Mesendoderm (in vitro differentiated cells): ENCODE measurements around the gene ASTN2.

Experiments
- DNase-seq: peaks from one replicate; pipeline ENCODE4 v3.0.0; 2013
- H2AK5ac ChIP-seq: 2 replicates; pipeline ENCODE4 v1.6.1; 2013; ENCODE audit warnings: low read length, inconsistent platforms
- H2BK120ac ChIP-seq: 2 replicates; pipeline ENCODE4 v1.6.1; 2013; ENCODE audit warnings: low read depth, mild to moderate bottlenecking, low read length, moderate library complexity, mixed read lengths
- H2BK15ac ChIP-seq: replicated peaks from 2 replicates; pipeline ENCODE4 v1.6.1; 2013; ENCODE audit warnings: low read depth, mild to moderate bottlenecking, moderate library complexity
- H2BK5ac ChIP-seq: 2 replicates; pipeline ENCODE4 v1.6.1; 2013; ENCODE audit warnings: low read length, inconsistent platforms
- H3K18ac ChIP-seq: 2 replicates; pipeline ENCODE4 v1.6.1; 2013; ENCODE audit warnings: mild to moderate bottlenecking, low read length, mixed read lengths
- H3K23ac ChIP-seq: one replicate; pipeline ENCODE4 v1.6.1; 2013; ENCODE audit warnings: low read length
- H3K27ac ChIP-seq: 2 replicates; pipeline ENCODE4 v1.5.1; 2013; ENCODE audit warnings: low read depth, mild to moderate bottlenecking, inconsistent platforms, low read length, moderate library complexity
- H3K27me3 ChIP-seq: 2 replicates; pipeline ENCODE4 v1.6.1; 2013; ENCODE audit warnings: low read length, control low read depth, mild to moderate bottlenecking, inconsistent platforms; ENCODE audit not compliant: insufficient read depth, poor library complexity
- H3K36me3 ChIP-seq: 2 replicates; pipeline ENCODE4 v1.6.1; 2013; ENCODE audit warnings: low read length, inconsistent platforms; ENCODE audit not compliant: control insufficient read depth, insufficient read depth
- H3K4ac ChIP-seq: one replicate; pipeline ENCODE4 v1.6.1; 2013; ENCODE audit warnings: low read depth, mild to moderate bottlenecking, low read length, moderate library complexity
- H3K4me1 ChIP-seq: 2 replicates; pipeline ENCODE4 v1.6.1; 2013; ENCODE audit warnings: low read depth, low read length, inconsistent platforms; ENCODE audit not compliant: control insufficient read depth
- H3K4me2 ChIP-seq: 2 replicates; pipeline ENCODE4 v1.6.1; 2013; ENCODE audit warnings: low read length
- H3K4me3 ChIP-seq: 2 replicates; pipeline ENCODE4 v1.5.1; 2013; ENCODE audit warnings: mild to moderate bottlenecking, low read length
- H3K56ac ChIP-seq: one replicate; pipeline ENCODE4 v1.6.1; 2013; ENCODE audit warnings: low read length
- H3K79me1 ChIP-seq: 2 replicates; pipeline ENCODE4 v1.6.1; 2013; ENCODE audit warnings: low read length, inconsistent platforms
- H3K79me2 ChIP-seq: 2 replicates; pipeline ENCODE4 v1.6.1; 2013; ENCODE audit warnings: mild to moderate bottlenecking, low read length; ENCODE audit not compliant: control insufficient read depth, insufficient read depth
- H3K9ac ChIP-seq: 2 replicates; pipeline ENCODE4 v1.6.1; 2013; ENCODE audit warnings: low read length, inconsistent platforms
- H4K5ac ChIP-seq: one replicate; pipeline ENCODE4 v1.6.1; 2013; ENCODE audit warnings: low read length
- H4K8ac ChIP-seq: one replicate; pipeline ENCODE4 v1.6.1; 2013; ENCODE audit warnings: low read depth, mild to moderate bottlenecking, control low read depth, low read length, moderate library complexity
- WGBS: extraction: QIAGEN DNeasy Blood & Tissue Kit; methylation state at CpG from one replicate; pipeline ENCODE4 v1.1.7; 2013; ENCODE audit warnings: low lambda C conversion rate, missing lambda C conversion rate; ENCODE audit not compliant: insufficient coverage; ENCODE audit errors: extremely low coverage; 5-methylcytosine and 5-hydroxymethylcytosine counted together

Gene ASTN2

GRCh38 chr9:116453785-116454184 is 961.1 kb downstream of the ASTN2 start:
- no peak overlapping the region for H3K9ac ChIP-seq
- H3K18ac ChIP-seq = no peak overlapping the region
- H3K23ac ChIP-seq = no peak overlapping the region
- no peak overlapping the region for H2BK15ac ChIP-seq
- no peak overlapping the region for H3K4ac ChIP-seq
- no peak overlapping the region for H2BK120ac ChIP-seq
- H3K27ac ChIP-seq = no peak overlapping the region
- H3K79me1 ChIP-seq = no peaks in the 10 kb centered on the region
- H3K4me3 ChIP-seq = no peak overlapping the region
- H3K4me1 ChIP-seq = no peaks in the 10 kb centered on the region
- DNase-seq = no peak
- H3K79me2 ChIP-seq = no peaks in the 10 kb centered on the region
- WGBS = no CpG with 5 or more reads among the region's 1 CpG
- no peak overlapping the region for H4K8ac ChIP-seq
- no peak overlapping the region for H2BK5ac ChIP-seq
- no peak overlapping the region for H3K4me2 ChIP-seq
- no peaks in the 10 kb centered on the region for H3K36me3 ChIP-seq
- H3K56ac ChIP-seq = no peak overlapping the region
- no peak overlapping the region for H2AK5ac ChIP-seq
- no peaks in the 10 kb centered on the region for H3K27me3 ChIP-seq
- H4K5ac ChIP-seq = no peak overlapping the region

GRCh38 chr9:116452634-116453033 is 962.2 kb downstream of the ASTN2 start:
- Histone ChIP-seq H2BK120ac (no peak overlapping the region), H2BK15ac (no peak overlapping the region), H3K4me3 (no peak overlapping the region), H2BK5ac (no peak overlapping the region), H3K79me2 (no peaks in the 10 kb centered on the region), H3K27me3 (no peaks in the 10 kb centered on the region), H3K56ac (no peak overlapping the region), H3K4ac (no peak overlapping the region), H2AK5ac (no peak overlapping the region), H3K4me2 (no peak overlapping the region), H3K4me1 (no peaks in the 10 kb centered on the region), H3K36me3 (no peaks in the 10 kb centered on the region), H4K8ac (no peak overlapping the region), H3K79me1 (no peaks in the 10 kb centered on the region), H3K9ac (no peak overlapping the region), H3K27ac (no peak overlapping the region), H4K5ac (no peak overlapping the region), H3K18ac (no peak overlapping the region), H3K23ac (no peak overlapping the region)
- DNase-seq = no peak

- Histone ChIP-seq H3K56ac (no peak overlapping the region), H3K79me2 (no peaks in the 10 kb centered on the region), H3K4me3 (no peak overlapping the region), H3K27me3 (no peaks in the 10 kb centered on the region), H3K79me1 (no peaks in the 10 kb centered on the region), H3K4me1 (no peaks in the 10 kb centered on the region), H2BK5ac (no peak overlapping the region), H2BK15ac (no peak overlapping the region), H3K27ac (no peak overlapping the region), H3K18ac (no peak overlapping the region), H3K36me3 (no peaks in the 10 kb centered on the region), H3K4ac (no peak overlapping the region), H3K23ac (no peak overlapping the region), H4K5ac (no peak overlapping the region), H4K8ac (no peak overlapping the region), H3K4me2 (no peak overlapping the region), H2BK120ac (no peak overlapping the region), H2AK5ac (no peak overlapping the region), H3K9ac (no peak overlapping the region)
- no CpG with 5 or more reads among the region's 1 CpG for WGBS
- no peak for DNase-seq
Measured at GRCh38 chr9:116452227-116452626, 962.6 kb downstream of the ASTN2 start.

- H3K27ac ChIP-seq = no peak overlapping the region
- no peaks in the 10 kb centered on the region for H3K4me1 ChIP-seq
- no peak overlapping the region for H3K4ac ChIP-seq
- H2BK15ac ChIP-seq = no peak overlapping the region
- no peaks in the 10 kb centered on the region for H3K79me2 ChIP-seq
- H3K4me3 ChIP-seq = no peak overlapping the region
- no peak overlapping the region for H3K4me2 ChIP-seq
- DNase-seq = no peak
- no peak overlapping the region for H4K5ac ChIP-seq
- H3K27me3 ChIP-seq = no peaks in the 10 kb centered on the region
- H3K36me3 ChIP-seq = no peaks in the 10 kb centered on the region
- H3K56ac ChIP-seq = no peak overlapping the region
- no peak overlapping the region for H3K9ac ChIP-seq
- no peak overlapping the region for H2AK5ac ChIP-seq
- H2BK5ac ChIP-seq = no peak overlapping the region
- no peak overlapping the region for H4K8ac ChIP-seq
- H3K18ac ChIP-seq = no peak overlapping the region
- no peak overlapping the region for H2BK120ac ChIP-seq
- no peaks in the 10 kb centered on the region for H3K79me1 ChIP-seq
- no CpG with 5 or more reads among the region's 2 CpGs for WGBS
- H3K23ac ChIP-seq = no peak overlapping the region
Measured at GRCh38 chr9:116451500-116452115, 963.2 kb downstream of the ASTN2 start.

GRCh38 chr9:116450378-116451139 is 964.3 kb downstream of the ASTN2 start:
- Histone ChIP-seq H3K9ac (no peak overlapping the region), H4K8ac (no peak overlapping the region), H2BK5ac (no peak overlapping the region), H3K4me3 (no peak overlapping the region), H3K79me1 (no peaks in the 10 kb centered on the region), H3K27ac (no peak overlapping the region), H2BK15ac (no peak overlapping the region), H3K79me2 (no peaks in the 10 kb centered on the region), H3K4me1 (no peaks in the 10 kb centered on the region), H3K18ac (no peak overlapping the region), H4K5ac (no peak overlapping the region), H3K56ac (no peak overlapping the region), H3K27me3 (no peaks in the 10 kb centered on the region), H3K36me3 (no peaks in the 10 kb centered on the region), H3K23ac (no peak overlapping the region), H2BK120ac (no peak overlapping the region), H3K4me2 (no peak overlapping the region), H3K4ac (no peak overlapping the region), H2AK5ac (no peak overlapping the region)
- DNase-seq = peak; percentile 68
- WGBS = no CpG with 5 or more reads among the region's 3 CpGs

GRCh38 chr9:116449949-116450348 is 964.9 kb downstream of the ASTN2 start:
- no peak overlapping the region for H3K23ac ChIP-seq
- no peak overlapping the region for H2BK120ac ChIP-seq
- H3K79me2 ChIP-seq = no peaks in the 10 kb centered on the region
- H3K4ac ChIP-seq = no peak overlapping the region
- H2AK5ac ChIP-seq = no peak overlapping the region
- H3K4me2 ChIP-seq = no peak overlapping the region
- H3K4me1 ChIP-seq = no peaks in the 10 kb centered on the region
- DNase-seq = no peak
- no peaks in the 10 kb centered on the region for H3K27me3 ChIP-seq
- no peak overlapping the region for H3K4me3 ChIP-seq
- H3K56ac ChIP-seq = no peak overlapping the region
- WGBS = no CpG with 5 or more reads among the region's 3 CpGs
- no peaks in the 10 kb centered on the region for H3K36me3 ChIP-seq
- no peak overlapping the region for H3K18ac ChIP-seq
- no peak overlapping the region for H2BK15ac ChIP-seq
- no peak overlapping the region for H4K8ac ChIP-seq
- no peak overlapping the region for H2BK5ac ChIP-seq
- no peaks in the 10 kb centered on the region for H3K79me1 ChIP-seq
- H4K5ac ChIP-seq = no peak overlapping the region
- no peak overlapping the region for H3K27ac ChIP-seq
- H3K9ac ChIP-seq = no peak overlapping the region
